Choroid plexus epithelial cell (primary cell): Measurements from ENCODE around the gene OAS3.

Experiments
- DNase-seq: peaks from one replicate; pipeline ENCODE4 v3.0.0-alpha.2; 2010; ENCODE audit warnings: low read depth
- H3K4me3 ChIP-seq: 2 replicates; pipeline ENCODE4 v1.5.1; 2011; ENCODE audit warnings: low read depth, mild to moderate bottlenecking, control low read depth, low read length, moderate library complexity
- CTCF ChIP-seq: conservative IDR thresholded peaks from 2 replicates; pipeline ENCODE4 v1.5.1; 2011; ENCODE audit warnings: low read depth, mild to moderate bottlenecking, control low read depth, inconsistent platforms, low read length, moderate library complexity

Gene OAS3

DNA sequence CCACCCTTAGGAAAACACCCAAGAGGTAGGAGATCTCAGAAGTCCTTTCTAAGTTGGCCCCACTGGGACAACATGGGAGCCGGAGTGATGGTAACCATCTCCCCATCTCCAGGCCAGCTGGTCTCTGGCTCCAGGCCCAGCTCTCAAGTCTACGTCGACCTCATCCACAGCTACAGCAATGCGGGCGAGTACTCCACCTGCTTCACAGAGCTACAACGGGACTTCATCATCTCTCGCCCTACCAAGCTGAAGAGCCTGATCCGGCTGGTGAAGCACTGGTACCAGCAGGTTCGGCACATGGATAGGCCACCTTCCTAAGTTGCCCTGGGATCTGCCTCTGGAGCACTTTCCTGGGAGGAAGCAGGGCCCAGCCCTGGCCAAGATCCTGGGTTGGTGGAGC lies 29.0 kb downstream of the OAS3 start:
- no peak for TF ChIP-seq CTCF
- no peak for DNase-seq

GRCh38 chr12:112967858-112968257 lies 29.6 kb downstream of the OAS3 start:
- DNase-seq: no peak
- TF ChIP-seq CTCF: no peak
- H3K4me3 ChIP-seq: no peak overlapping the region

More for the DNA sequence above, 29.0 kb downstream of the OAS3 start:
- H3K4me3 ChIP-seq: no peak overlapping the region

DNA sequence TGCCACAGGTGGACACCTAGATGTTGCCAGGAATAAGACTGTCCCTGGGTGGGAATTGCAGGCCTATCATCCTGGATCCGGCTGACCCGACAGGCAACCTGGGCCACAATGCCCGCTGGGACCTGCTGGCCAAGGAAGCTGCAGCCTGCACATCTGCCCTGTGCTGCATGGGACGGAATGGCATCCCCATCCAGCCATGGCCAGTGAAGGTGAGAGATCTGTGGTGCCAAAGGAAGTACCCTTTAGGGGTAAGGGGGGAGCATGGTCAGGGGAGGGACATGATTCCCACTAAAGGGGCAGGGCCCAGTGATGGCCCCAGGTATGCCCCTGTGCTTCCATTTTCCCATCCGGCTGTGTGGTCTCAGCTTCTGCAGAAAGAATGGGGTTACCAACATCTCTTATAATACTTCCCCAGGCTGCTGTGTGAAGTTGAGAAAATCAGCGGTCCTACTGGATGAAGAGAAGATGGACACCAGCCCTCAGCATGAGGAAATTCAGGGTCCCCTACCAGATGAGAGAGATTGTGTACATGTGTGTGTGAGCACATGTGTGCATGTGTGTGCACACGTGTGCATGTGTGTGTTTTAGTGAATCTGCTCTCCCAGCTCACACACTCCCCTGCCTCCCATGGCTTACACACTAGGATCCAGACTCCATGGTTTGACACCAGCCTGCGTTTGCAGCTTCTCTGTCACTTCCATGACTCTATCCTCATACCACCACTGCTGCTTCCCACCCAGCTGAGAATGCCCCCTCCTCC lies 31.5 kb downstream of the OAS3 start:
- H3K4me3 ChIP-seq: no peak overlapping the region
- TF ChIP-seq CTCF: no peak
- no peak for DNase-seq

GRCh38 chr12:112970391-112970790 lies 32.1 kb downstream of the OAS3 start:
- no peak overlapping the region for H3K4me3 ChIP-seq
- no peak for TF ChIP-seq CTCF
- no peak for DNase-seq

GRCh38 chr12:112971248-112971647 lies 33.0 kb downstream of the OAS3 start:
- DNase-seq: peak; percentile 12
- H3K4me3 ChIP-seq: no peak overlapping the region
- no peak for TF ChIP-seq CTCF

DNA sequence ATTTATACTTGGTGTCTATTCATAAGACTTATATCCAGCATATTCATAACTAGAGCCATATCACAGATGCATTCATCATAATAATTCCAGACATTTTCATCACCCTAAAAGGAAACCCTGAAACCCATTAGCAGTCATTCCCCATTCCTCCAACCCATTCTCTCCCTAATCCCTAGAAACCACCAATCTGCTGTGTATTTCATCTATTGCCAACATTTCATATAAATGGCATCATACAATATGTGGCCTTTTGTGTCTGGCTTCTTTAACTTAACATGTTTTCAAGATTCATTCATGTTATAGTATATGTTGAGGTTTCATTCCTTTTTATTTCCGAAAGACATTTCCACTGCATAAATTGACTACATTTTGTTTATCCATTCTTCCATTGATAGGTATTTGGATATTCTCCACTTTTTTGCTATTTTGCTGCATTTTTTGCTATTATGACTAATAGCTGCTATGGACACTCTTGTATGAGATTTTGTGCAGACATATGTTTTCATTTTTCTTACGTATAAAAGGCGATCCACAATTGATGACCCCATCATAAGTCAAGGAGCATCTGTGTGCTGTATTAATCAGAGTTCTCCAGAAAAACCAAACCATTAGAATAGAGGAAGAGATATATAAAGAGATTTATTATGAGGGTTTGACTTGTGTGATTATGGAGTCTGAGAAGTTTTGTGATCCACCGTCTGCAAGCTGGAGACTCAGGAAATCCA lies 34.9 kb downstream of the OAS3 start:
- TF ChIP-seq CTCF: no peak
- no peak overlapping the region for H3K4me3 ChIP-seq
- DNase-seq: no peak

DNA sequence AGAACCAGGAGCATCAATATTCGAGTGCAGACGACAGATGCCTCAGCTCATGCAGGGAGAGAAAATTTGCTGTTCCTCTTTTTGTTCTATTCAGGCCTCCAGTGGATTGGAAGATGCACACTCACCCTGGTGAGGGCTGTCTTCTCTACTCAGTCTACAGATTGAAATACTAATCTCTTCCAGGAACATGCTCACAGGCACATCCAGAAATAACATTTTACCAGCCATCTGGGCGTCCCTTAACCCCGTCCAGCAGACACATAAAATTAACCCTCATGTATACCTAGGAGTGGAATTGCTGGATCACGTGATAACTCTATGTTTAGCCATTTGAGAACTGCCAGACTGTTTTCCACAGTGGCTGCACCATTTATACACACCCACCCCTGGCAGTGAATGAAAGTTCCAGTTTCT lies 35.6 kb downstream of the OAS3 start:
- no peak for TF ChIP-seq CTCF
- H3K4me3 ChIP-seq: no peak overlapping the region
- no peak for DNase-seq
